H9 (cell line): ENCODE measurements around the gene NPNT. TPM values are rescaled to one million over a fixed set of nuclear protein-coding genes. Genes with fewer than 3 reads are reported as not detected.

Experiments
- DNase-seq: peaks from one replicate; pipeline ENCODE4 v3.0.0-alpha.2; 2017
- H2AFZ ChIP-seq: one replicate; pipeline ENCODE4 v1.6.1; 2013; ENCODE audit warnings: mild to moderate bottlenecking, low read length, control low read depth, moderate library complexity
- H2AK5ac ChIP-seq: 2 replicates; pipeline ENCODE4 v1.6.1; 2013; ENCODE audit warnings: low read length, control low read depth, mixed read lengths; ENCODE audit not compliant: insufficient read length
- H2BK120ac ChIP-seq: one replicate; pipeline ENCODE4 v1.6.1; 2013; ENCODE audit warnings: low read depth, mild to moderate bottlenecking, low read length, control low read depth, inconsistent platforms; ENCODE audit not compliant: poor library complexity, severe bottlenecking
- H2BK12ac ChIP-seq: 2 replicates; pipeline ENCODE4 v1.6.1; 2013; ENCODE audit warnings: low read length, control low read depth, mixed read lengths, low read depth; ENCODE audit not compliant: insufficient read length
- H2BK15ac ChIP-seq: 2 replicates; pipeline ENCODE4 v1.6.1; 2013; ENCODE audit warnings: low read depth, low read length, control low read depth
- H2BK20ac ChIP-seq: one replicate; pipeline ENCODE4 v1.6.1; 2013; ENCODE audit warnings: low read depth, mild to moderate bottlenecking, low read length, control low read depth, inconsistent platforms; ENCODE audit not compliant: poor library complexity, severe bottlenecking
- H2BK5ac ChIP-seq: 2 replicates; pipeline ENCODE4 v1.6.1; 2013; ENCODE audit warnings: low read length, control low read depth, mixed read lengths; ENCODE audit not compliant: insufficient read length
- H3K14ac ChIP-seq: 2 replicates; pipeline ENCODE4 v1.6.1; 2013; ENCODE audit warnings: low read length, control low read depth; ENCODE audit not compliant: insufficient read depth
- H3K18ac ChIP-seq: 2 replicates; pipeline ENCODE4 v1.6.1; 2013; ENCODE audit warnings: low read depth, mild to moderate bottlenecking, mixed read lengths, low read length, control low read depth; ENCODE audit not compliant: insufficient read length
- H3K23ac ChIP-seq: 2 replicates; pipeline ENCODE4 v1.6.1; 2013; ENCODE audit warnings: low read length, control low read depth, mixed read lengths, low read depth; ENCODE audit not compliant: insufficient read length
- H3K23me2 ChIP-seq: 2 replicates; pipeline ENCODE4 v1.6.1; 2013; ENCODE audit warnings: low read depth, mild to moderate bottlenecking, mixed read lengths, low read length, control low read depth; ENCODE audit not compliant: insufficient read length, poor library complexity, severe bottlenecking
- H3K27ac ChIP-seq: 2 replicates; pipeline ENCODE4 v1.5.1; 2013; ENCODE audit warnings: low read length, control low read depth, mixed read lengths, low read depth; ENCODE audit not compliant: insufficient read length
- H3K27me3 ChIP-seq: 2 replicates; pipeline ENCODE4 v1.6.1; 2013; ENCODE audit warnings: low read length, control low read depth, inconsistent platforms; ENCODE audit not compliant: insufficient read depth
- H3K4ac ChIP-seq: 2 replicates; pipeline ENCODE4 v1.6.1; 2013; ENCODE audit warnings: low read depth, mild to moderate bottlenecking, control low read depth, inconsistent platforms, low read length, moderate library complexity
- H3K4me1 ChIP-seq: 2 replicates; pipeline ENCODE4 v1.6.1; 2013; ENCODE audit warnings: low read length, control low read depth, inconsistent platforms; ENCODE audit not compliant: insufficient read depth
- H3K4me2 ChIP-seq: 2 replicates; pipeline ENCODE4 v1.6.1; 2013; ENCODE audit warnings: low read length, control low read depth, mixed read lengths; ENCODE audit not compliant: insufficient read length, insufficient read depth
- H3K56ac ChIP-seq: 2 replicates; pipeline ENCODE4 v1.6.1; 2013; ENCODE audit warnings: low read depth, mild to moderate bottlenecking, mixed read lengths, low read length, control low read depth; ENCODE audit not compliant: insufficient read length
- H3K79me1 ChIP-seq: 2 replicates; pipeline ENCODE4 v1.6.1; 2013; ENCODE audit warnings: low read depth, mild to moderate bottlenecking, moderate library complexity, low read length, control low read depth, inconsistent platforms; ENCODE audit not compliant: insufficient read depth, poor library complexity, severe bottlenecking
- H3K79me2 ChIP-seq: 2 replicates; pipeline ENCODE4 v1.6.1; 2013; ENCODE audit warnings: low read length, control low read depth, inconsistent platforms; ENCODE audit not compliant: insufficient read depth
- H3K9ac ChIP-seq: 2 replicates; pipeline ENCODE4 v1.6.1; 2013; ENCODE audit warnings: low read length, control low read depth, mixed read lengths; ENCODE audit not compliant: insufficient read length; ENCODE audit errors: extremely low read depth
- H3K9me3 ChIP-seq: one replicate; pipeline ENCODE4 v1.6.1; 2013; ENCODE audit warnings: low read depth, low read length, inconsistent platforms; ENCODE audit not compliant: control insufficient read depth
- H3T11ph ChIP-seq: one replicate; pipeline ENCODE4 v1.6.1; 2013; ENCODE audit warnings: mild to moderate bottlenecking, low read length, control low read depth, inconsistent platforms
- H4K20me1 ChIP-seq: one replicate; pipeline ENCODE4 v1.6.1; 2013; ENCODE audit not compliant: control insufficient read depth, insufficient read length, insufficient read depth
- H4K5ac ChIP-seq: 2 replicates; pipeline ENCODE4 v1.6.1; 2013; ENCODE audit warnings: low read depth, mild to moderate bottlenecking, mixed read lengths, low read length, control low read depth; ENCODE audit not compliant: insufficient read length
- H4K8ac ChIP-seq: replicated peaks from 2 replicates; pipeline ENCODE4 v1.6.1; 2013; ENCODE audit warnings: low read length, control low read depth, mixed read lengths, low read depth; ENCODE audit not compliant: insufficient read length
- H4K91ac ChIP-seq: 2 replicates; pipeline ENCODE4 v1.6.1; 2013; ENCODE audit warnings: low read depth, mild to moderate bottlenecking, moderate library complexity, mixed read lengths, low read length, control low read depth; ENCODE audit not compliant: insufficient read length
- H3K27ac Mint-ChIP-seq, 3 experiments: 2 replicates in 2 of 3; 3 replicates in 1 of 3; pipeline ENCODE4 v1.8.0; 2020 to 2021; ENCODE audit warnings: mixed read lengths in 3 of 3, mild to moderate bottlenecking in 1 of 3, moderate library complexity in 1 of 3
- H3K27me3 Mint-ChIP-seq: 2 replicates; pipeline ENCODE4 v1.8.0; 2021; ENCODE audit warnings: low read depth, mild to moderate bottlenecking, moderate library complexity, mixed read lengths
- H3K36me3 Mint-ChIP-seq, 3 experiments: 2 replicates in 2 of 3; 3 replicates in 1 of 3; pipeline ENCODE4 v1.8.0; 2020 to 2021; ENCODE audit warnings: low read depth in 3 of 3, mixed read lengths in 3 of 3; ENCODE audit not compliant: insufficient read depth in 1 of 3
- H3K4me1 Mint-ChIP-seq, 2 experiments: 2 replicates each; pipeline ENCODE4 v1.8.0; 2020; ENCODE audit warnings: mixed read lengths in 2 of 2
- H3K4me3 Mint-ChIP-seq, 2 experiments: 2 replicates in 1 of 2; 3 replicates in 1 of 2; pipeline ENCODE4 v1.8.0; 2020 to 2021; ENCODE audit warnings: mild to moderate bottlenecking in 2 of 2, mixed read lengths in 2 of 2, moderate library complexity in 1 of 2
- H3K9me3 Mint-ChIP-seq, 2 experiments: 2 replicates in 1 of 2; 3 replicates in 1 of 2; pipeline ENCODE4 v1.8.0; 2020; ENCODE audit warnings: mild to moderate bottlenecking in 2 of 2, mixed read lengths in 2 of 2, moderate library complexity in 1 of 2
- CTCF ChIP-seq: fragments of 200-600 bp; sonication (generic); conservative IDR thresholded peaks from 3 replicates; pipeline ENCODE4 v1.8.0; 2021; ENCODE audit warnings: antibody characterized with exemption, mild to moderate bottlenecking
- WGBS: extraction: QIAGEN DNeasy Blood & Tissue Kit; methylation state at CpG from one replicate; pipeline ENCODE4 v1.1.7; 2013; ENCODE audit warnings: missing lambda C conversion rate, low lambda C conversion rate, mixed read lengths; ENCODE audit not compliant: insufficient read length; ENCODE audit errors: extremely low coverage; 5-methylcytosine and 5-hydroxymethylcytosine counted together
- total RNA-seq: library from RNA; stranded (reverse); gene quantifications from 2 replicates; pipeline ENCODE4 v1.2.1, GENCODE V29; 2021

The NPNT gene
- total RNA-seq, 1 experiment from 2014 or later, result 0.37 TPM

GRCh38 chr4:105998171-105999063 is 103.1 kb downstream of the NPNT start:
- no peak overlapping the region for H3K4me2 ChIP-seq
- no peak overlapping the region for H3K18ac ChIP-seq
- H3K79me2 ChIP-seq, result no peaks in the 10 kb centered on the region
- no peak overlapping the region for H3T11ph ChIP-seq
- Mint-ChIP-seq H3K36me3 (no peaks in the 10 kb centered on the region), H3K27ac (no peak overlapping the region; a peak in 1 of 7 replicates), H3K9me3 (no peaks in the 10 kb centered on the region), H3K27me3 (no peaks in the 10 kb centered on the region), H3K4me3 (no peak overlapping the region), H3K4me1 (peaks cover 16 to 19% of the 10 kb centered on the region in 2 experiments)
- H3K27ac ChIP-seq, result no peak overlapping the region
- no peak overlapping the region for H4K5ac ChIP-seq
- no peak overlapping the region for H3K9ac ChIP-seq
- H2BK120ac ChIP-seq, result no peak overlapping the region
- H3K23me2 ChIP-seq, result no peaks in the 10 kb centered on the region
- H4K8ac ChIP-seq, result no peak overlapping the region
- WGBS, result no CpG with 5 or more reads among the region's 7 CpGs
- H2AK5ac ChIP-seq, result no peak overlapping the region
- no peak overlapping the region for H4K91ac ChIP-seq
- H2AFZ ChIP-seq, result no peak overlapping the region
- H4K20me1 ChIP-seq, result no peaks in the 10 kb centered on the region
- H3K9me3 ChIP-seq, result no peaks in the 10 kb centered on the region
- H3K14ac ChIP-seq, result no peak overlapping the region
- no peak for TF ChIP-seq CTCF
- H2BK5ac ChIP-seq, result no peak overlapping the region
- H3K27me3 ChIP-seq, result no peaks in the 10 kb centered on the region
- no peaks in the 10 kb centered on the region for H3K79me1 ChIP-seq
- no peak overlapping the region for H2BK20ac ChIP-seq
- DNase-seq, result no peak
- H2BK15ac ChIP-seq, result no peak overlapping the region
- peaks cover 10% of the 10 kb centered on the region for H3K4me1 ChIP-seq
- no peak overlapping the region for H3K23ac ChIP-seq
- H2BK12ac ChIP-seq, result no peak overlapping the region
- no peak overlapping the region for H3K4ac ChIP-seq
- no peak overlapping the region for H3K56ac ChIP-seq
